Endothelial cell of umbilical vein (primary cell): Measurements from ENCODE around the gene LCN12. TPM values are rescaled to one million over a fixed set of nuclear protein-coding genes. Genes with fewer than 3 reads are reported as not detected.

ENCODE experiments used
- BruUV-seq: library from RNA; stranded (reverse); fragments of 400-500 nt; replicated peaks from 2 replicates; lab custom pipeline; 2021; lab: Mats Ljungman, UMichigan
- CTCF ChIA-PET: fragments of 300-600, 350-600 bp; sonication (Branson Sonifier 250); formaldehyde crosslinking; loops from one replicate; lab custom pipeline; 2021; ENCODE audit warnings: antibody characterized with exemption, inconsistent platforms; lab: Charles Lee
- POLR2A ChIA-PET: fragments of 300-600, 350-600 bp; sonication (Branson Sonifier 250); formaldehyde crosslinking; loops from one replicate; lab custom pipeline; 2021; ENCODE audit warnings: antibody characterized with exemption, inconsistent platforms; lab: Charles Lee
- DNase-seq: peaks from one replicate; pipeline ENCODE4 v3.0.0-alpha.2; 2011; ENCODE audit warnings: low read depth, low spot score
- FAIRE-seq: peaks from 2 replicates; lab custom pipeline; 2011; peaks lifted over from hg19 to GRCh38; lab: Jason Lieb, UNC
- H2AFZ ChIP-seq: 2 replicates; pipeline ENCODE4 v1.6.0; 2012; ENCODE audit warnings: low read depth, low read length, control low read depth, inconsistent platforms
- H3K27ac ChIP-seq: 2 replicates; pipeline ENCODE4 v1.5.1; 2011; ENCODE audit warnings: low read depth, mild to moderate bottlenecking, control low read depth, low read length, moderate library complexity; ENCODE audit not compliant: insufficient read depth
- H3K27me3 ChIP-seq, 2 experiments: 2 replicates each; pipeline versions ENCODE4 v1.6.0 to v1.6.1; 2011; ENCODE audit warnings: low read length in 2 of 2, mixed read lengths in 1 of 2; ENCODE audit not compliant: control insufficient read depth in 2 of 2, insufficient read depth in 2 of 2
- H3K36me3 ChIP-seq, 2 experiments: 2 replicates in 1 of 2; 3 replicates in 1 of 2; pipeline ENCODE4 v1.5.1; 2011; ENCODE audit warnings: low read length in 2 of 2, mild to moderate bottlenecking in 1 of 2, moderate library complexity in 1 of 2; ENCODE audit not compliant: control insufficient read depth in 2 of 2, insufficient read depth in 2 of 2; ENCODE audit errors: extremely low read depth in 1 of 2
- H3K4me1 ChIP-seq: 3 replicates; pipeline ENCODE4 v1.5.1; 2011; ENCODE audit warnings: mild to moderate bottlenecking, low read length; ENCODE audit not compliant: control insufficient read depth, insufficient read depth; ENCODE audit errors: extremely low read depth
- H3K4me2 ChIP-seq: 2 replicates; pipeline ENCODE4 v1.6.1; 2011; ENCODE audit warnings: low read length, control low read depth, mixed read lengths; ENCODE audit not compliant: insufficient read depth
- H3K4me3 ChIP-seq, 3 experiments: fragments of 200-600 bp in 1 of 3; sonication (generic), shearing (Covaris generic) in 1 of 3; replicated peaks in 1 of 3; 2 replicates each; pipeline ENCODE4 v1.5.1; 2011 to 2016; ENCODE audit warnings: control low read depth in 3 of 3, low read length in 3 of 3, mild to moderate bottlenecking in 2 of 3, inconsistent platforms in 1 of 3, low read depth in 1 of 3, moderate library complexity in 1 of 3; ENCODE audit not compliant: insufficient read depth in 1 of 3
- H3K79me2 ChIP-seq: 2 replicates; pipeline ENCODE4 v1.6.0; 2012; ENCODE audit warnings: low read length, inconsistent platforms; ENCODE audit not compliant: control insufficient read depth, insufficient read depth
- H3K9ac ChIP-seq: replicated peaks from 2 replicates; pipeline ENCODE3; 2011; ENCODE audit warnings: low read length, control low read depth; ENCODE audit not compliant: insufficient read depth; ENCODE audit errors: extremely low read depth
- H3K9me1 ChIP-seq: replicated peaks from 3 replicates; pipeline ENCODE4 v1.6.0; 2011; ENCODE audit warnings: mild to moderate bottlenecking, low read length; ENCODE audit not compliant: control insufficient read depth, insufficient read depth; ENCODE audit errors: extremely low read depth
- H3K9me3 ChIP-seq: replicated peaks from 2 replicates; pipeline ENCODE4 v1.5.1; 2012; ENCODE audit warnings: low read length, inconsistent platforms; ENCODE audit not compliant: control insufficient read depth, insufficient read depth
- H4K20me1 ChIP-seq: replicated peaks from 2 replicates; pipeline ENCODE3; 2011; ENCODE audit warnings: mild to moderate bottlenecking, low read length; ENCODE audit not compliant: control insufficient read depth, insufficient read depth; ENCODE audit errors: extremely low read depth
- CTCF ChIP-seq, 2 donors: IDR thresholded peaks; 1 replicate in 1 of 2; 2 replicates in 1 of 2; pipeline ENCODE4 v1.5.1; 2011; ENCODE audit warnings: low read length in 2 of 2, mild to moderate bottlenecking in 2 of 2, moderate library complexity in 2 of 2, control low read depth in 1 of 2, inconsistent platforms in 1 of 2, low read depth in 1 of 2; ENCODE audit not compliant: insufficient read depth in 1 of 2; ENCODE audit errors: extremely low read depth in 1 of 2
- EZH2 ChIP-seq: IDR thresholded peaks from 2 replicates; pipeline ENCODE4 v1.6.1; 2012; ENCODE audit warnings: borderline replicate concordance, low read depth, mild to moderate bottlenecking, moderate library complexity, low read length, inconsistent platforms; ENCODE audit not compliant: severe bottlenecking
- FOS ChIP-seq: IDR thresholded peaks from 2 replicates; pipeline ENCODE4 v1.6.1; 2011; ENCODE audit warnings: mild to moderate bottlenecking, low read length, moderate library complexity, borderline replicate concordance; ENCODE audit not compliant: insufficient read depth
- GATA2 ChIP-seq: IDR thresholded peaks from 2 replicates; pipeline ENCODE4 v1.7.0; 2011; ENCODE audit warnings: low read depth, mild to moderate bottlenecking, moderate library complexity, mixed read lengths, low read length; ENCODE audit not compliant: insufficient read length, insufficient read depth
- JUN ChIP-seq: IDR thresholded peaks from 2 replicates; pipeline ENCODE4 v1.6.1; 2011; ENCODE audit warnings: borderline replicate concordance, low read depth; ENCODE audit not compliant: insufficient read length, insufficient read depth
- MAX ChIP-seq: IDR thresholded peaks from 2 replicates; pipeline ENCODE4 v1.6.1; 2011; ENCODE audit not compliant: insufficient read depth, insufficient read length
- MYC ChIP-seq: IDR thresholded peaks from one replicate; pipeline ENCODE4 v1.6.1; 2011; ENCODE audit warnings: mild to moderate bottlenecking, low read depth, low read length
- POLR2A ChIP-seq: IDR thresholded peaks from 2 replicates; pipeline ENCODE4 v1.6.1; 2012; ENCODE audit warnings: low read depth, mild to moderate bottlenecking, control low read depth, low read length
- POLR2AphosphoS5 ChIP-seq: IDR thresholded peaks from 2 replicates; pipeline ENCODE4 v1.6.1; 2012; ENCODE audit warnings: low read depth, mild to moderate bottlenecking, control low read depth, low read length, moderate library complexity; ENCODE audit not compliant: insufficient read depth
- dilution Hi-C: fragments of 300-500 bp; cut with MboI; formaldehyde crosslinking; loops from one replicate; pipeline ENCODE4 v1.15.0; 2019; ENCODE audit warnings: low sequenced_read_pairs; ENCODE audit not compliant: extremely low pct_ligation_motif_present
- intact Hi-C: fragments of 100-400 bp; cut with micrococcal nuclease; formaldehyde crosslinking; loops from one replicate; pipeline ENCODE4 v1.10.0; 2022
- polyA plus RNA-seq, 4 experiments: library from polyadenylated mRNA; depleted of rRNA in 3 of 4; stranded (reverse) in 3 of 4; unstranded in 1 of 4; fragments of >200 nt; gene quantifications; 2 replicates each; pipeline versions ENCODE4 v1.2.1 to v1.2.3, GENCODE V29; 2011 to 2012; ENCODE audit warnings: missing spikeins in 1 of 4
- total RNA-seq: library from RNA; stranded (reverse); gene quantifications from 2 replicates; pipeline ENCODE4 v1.2.3, GENCODE V29; 2021

LCN12 gene
- total and polyA plus RNA-seq, 2 donors (not counting 3 experiments of a cell fraction or from before 2014, with no cell fraction given) = 0.35 to 0.52 TPM

DNA sequence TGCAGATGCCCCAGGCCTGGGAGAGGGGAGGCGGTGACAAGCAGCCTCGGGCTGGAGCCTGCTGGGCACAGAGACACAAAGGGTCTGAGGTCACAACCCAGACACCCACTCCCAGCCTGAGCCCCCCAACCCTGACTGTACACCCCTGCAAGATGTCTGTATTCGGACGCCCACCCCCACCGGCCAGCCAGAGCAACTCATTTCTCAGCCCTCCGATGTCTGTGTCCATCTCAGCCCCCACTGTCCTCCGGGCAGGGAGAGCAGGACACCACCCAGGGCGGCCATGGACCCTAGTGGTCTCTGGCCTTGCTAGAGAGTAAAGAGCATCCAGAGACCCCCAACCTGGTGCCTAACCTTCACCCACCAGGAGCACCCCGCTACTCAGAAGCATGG lies 3.9 kb downstream of the LCN12 start:
- no peak overlapping the region for H2AFZ ChIP-seq

More for the DNA sequence above, 3.9 kb downstream of the LCN12 start:
- intact Hi-C loops = no loop called here
- Histone ChIP-seq H3K4me1 (no peaks in the 10 kb centered on the region), H3K4me2 (no peak overlapping the region), H3K79me2 (no peaks in the 10 kb centered on the region), H3K4me3 (no peak overlapping the region), H3K9ac (no peak overlapping the region), H3K27me3 (no peaks in the 10 kb centered on the region), H3K36me3 (no peaks in the 10 kb centered on the region), H3K27ac (no peak overlapping the region), H4K20me1 (no peaks in the 10 kb centered on the region), H3K9me1 (no peaks in the 10 kb centered on the region), H3K9me3 (no peaks in the 10 kb centered on the region)
- no peak for FAIRE-seq
- TF ChIP-seq GATA2 (no peak), POLR2AphosphoS5 (no peak), CTCF (IDR thresholded peaks at IDR 0.05; ENCODE audit: extremely low read depth in 1 of 2, insufficient read depth in 1 of 2, low read depth in 1 of 2, low read length in 2 of 2) (no peak), JUN (no peak), FOS (no peak), POLR2A (no peak), MAX (no peak), MYC (no peak), EZH2 (no peak)
- no peak for DNase-seq
- dilution Hi-C loops = no loop called here
- BruUV-seq = no TSS peak
- ChIA-PET CTCF (no interaction called here), POLR2A (no interaction called here)
